H9 (cell line): Measurements from ENCODE around the gene MOV10L1. TPM values are rescaled to one million over a fixed set of nuclear protein-coding genes. Genes with fewer than 3 reads are reported as not detected.

Experiments
- DNase-seq: peaks from one replicate; pipeline ENCODE4 v3.0.0-alpha.2; 2017
- H2AFZ ChIP-seq: one replicate; pipeline ENCODE4 v1.6.1; 2013; ENCODE audit warnings: mild to moderate bottlenecking, low read length, control low read depth, moderate library complexity
- H2AK5ac ChIP-seq: 2 replicates; pipeline ENCODE4 v1.6.1; 2013; ENCODE audit warnings: low read length, control low read depth, mixed read lengths; ENCODE audit not compliant: insufficient read length
- H2BK120ac ChIP-seq: one replicate; pipeline ENCODE4 v1.6.1; 2013; ENCODE audit warnings: low read depth, mild to moderate bottlenecking, low read length, control low read depth, inconsistent platforms; ENCODE audit not compliant: poor library complexity, severe bottlenecking
- H2BK12ac ChIP-seq: 2 replicates; pipeline ENCODE4 v1.6.1; 2013; ENCODE audit warnings: low read length, control low read depth, mixed read lengths, low read depth; ENCODE audit not compliant: insufficient read length
- H2BK15ac ChIP-seq: 2 replicates; pipeline ENCODE4 v1.6.1; 2013; ENCODE audit warnings: low read depth, low read length, control low read depth
- H2BK20ac ChIP-seq: one replicate; pipeline ENCODE4 v1.6.1; 2013; ENCODE audit warnings: low read depth, mild to moderate bottlenecking, low read length, control low read depth, inconsistent platforms; ENCODE audit not compliant: poor library complexity, severe bottlenecking
- H2BK5ac ChIP-seq: 2 replicates; pipeline ENCODE4 v1.6.1; 2013; ENCODE audit warnings: low read length, control low read depth, mixed read lengths; ENCODE audit not compliant: insufficient read length
- H3K14ac ChIP-seq: 2 replicates; pipeline ENCODE4 v1.6.1; 2013; ENCODE audit warnings: low read length, control low read depth; ENCODE audit not compliant: insufficient read depth
- H3K18ac ChIP-seq: 2 replicates; pipeline ENCODE4 v1.6.1; 2013; ENCODE audit warnings: low read depth, mild to moderate bottlenecking, mixed read lengths, low read length, control low read depth; ENCODE audit not compliant: insufficient read length
- H3K23ac ChIP-seq: 2 replicates; pipeline ENCODE4 v1.6.1; 2013; ENCODE audit warnings: low read length, control low read depth, mixed read lengths, low read depth; ENCODE audit not compliant: insufficient read length
- H3K23me2 ChIP-seq: 2 replicates; pipeline ENCODE4 v1.6.1; 2013; ENCODE audit warnings: low read depth, mild to moderate bottlenecking, mixed read lengths, low read length, control low read depth; ENCODE audit not compliant: insufficient read length, poor library complexity, severe bottlenecking
- H3K27ac ChIP-seq: 2 replicates; pipeline ENCODE4 v1.5.1; 2013; ENCODE audit warnings: low read length, control low read depth, mixed read lengths, low read depth; ENCODE audit not compliant: insufficient read length
- H3K27me3 ChIP-seq: 2 replicates; pipeline ENCODE4 v1.6.1; 2013; ENCODE audit warnings: low read length, control low read depth, inconsistent platforms; ENCODE audit not compliant: insufficient read depth
- H3K4ac ChIP-seq: 2 replicates; pipeline ENCODE4 v1.6.1; 2013; ENCODE audit warnings: low read depth, mild to moderate bottlenecking, control low read depth, inconsistent platforms, low read length, moderate library complexity
- H3K4me1 ChIP-seq: 2 replicates; pipeline ENCODE4 v1.6.1; 2013; ENCODE audit warnings: low read length, control low read depth, inconsistent platforms; ENCODE audit not compliant: insufficient read depth
- H3K4me2 ChIP-seq: 2 replicates; pipeline ENCODE4 v1.6.1; 2013; ENCODE audit warnings: low read length, control low read depth, mixed read lengths; ENCODE audit not compliant: insufficient read length, insufficient read depth
- H3K56ac ChIP-seq: 2 replicates; pipeline ENCODE4 v1.6.1; 2013; ENCODE audit warnings: low read depth, mild to moderate bottlenecking, mixed read lengths, low read length, control low read depth; ENCODE audit not compliant: insufficient read length
- H3K79me1 ChIP-seq: 2 replicates; pipeline ENCODE4 v1.6.1; 2013; ENCODE audit warnings: low read depth, mild to moderate bottlenecking, moderate library complexity, low read length, control low read depth, inconsistent platforms; ENCODE audit not compliant: insufficient read depth, poor library complexity, severe bottlenecking
- H3K79me2 ChIP-seq: 2 replicates; pipeline ENCODE4 v1.6.1; 2013; ENCODE audit warnings: low read length, control low read depth, inconsistent platforms; ENCODE audit not compliant: insufficient read depth
- H3K9ac ChIP-seq: 2 replicates; pipeline ENCODE4 v1.6.1; 2013; ENCODE audit warnings: low read length, control low read depth, mixed read lengths; ENCODE audit not compliant: insufficient read length; ENCODE audit errors: extremely low read depth
- H3K9me3 ChIP-seq: one replicate; pipeline ENCODE4 v1.6.1; 2013; ENCODE audit warnings: low read depth, low read length, inconsistent platforms; ENCODE audit not compliant: control insufficient read depth
- H3T11ph ChIP-seq: one replicate; pipeline ENCODE4 v1.6.1; 2013; ENCODE audit warnings: mild to moderate bottlenecking, low read length, control low read depth, inconsistent platforms
- H4K20me1 ChIP-seq: one replicate; pipeline ENCODE4 v1.6.1; 2013; ENCODE audit not compliant: control insufficient read depth, insufficient read length, insufficient read depth
- H4K5ac ChIP-seq: 2 replicates; pipeline ENCODE4 v1.6.1; 2013; ENCODE audit warnings: low read depth, mild to moderate bottlenecking, mixed read lengths, low read length, control low read depth; ENCODE audit not compliant: insufficient read length
- H4K8ac ChIP-seq: replicated peaks from 2 replicates; pipeline ENCODE4 v1.6.1; 2013; ENCODE audit warnings: low read length, control low read depth, mixed read lengths, low read depth; ENCODE audit not compliant: insufficient read length
- H4K91ac ChIP-seq: 2 replicates; pipeline ENCODE4 v1.6.1; 2013; ENCODE audit warnings: low read depth, mild to moderate bottlenecking, moderate library complexity, mixed read lengths, low read length, control low read depth; ENCODE audit not compliant: insufficient read length
- H3K27ac Mint-ChIP-seq, 3 experiments: 2 replicates in 2 of 3; 3 replicates in 1 of 3; pipeline ENCODE4 v1.8.0; 2020 to 2021; ENCODE audit warnings: mixed read lengths in 3 of 3, mild to moderate bottlenecking in 1 of 3, moderate library complexity in 1 of 3
- H3K27me3 Mint-ChIP-seq: 2 replicates; pipeline ENCODE4 v1.8.0; 2021; ENCODE audit warnings: low read depth, mild to moderate bottlenecking, moderate library complexity, mixed read lengths
- H3K36me3 Mint-ChIP-seq, 3 experiments: 2 replicates in 2 of 3; 3 replicates in 1 of 3; pipeline ENCODE4 v1.8.0; 2020 to 2021; ENCODE audit warnings: low read depth in 3 of 3, mixed read lengths in 3 of 3; ENCODE audit not compliant: insufficient read depth in 1 of 3
- H3K4me1 Mint-ChIP-seq, 2 experiments: 2 replicates each; pipeline ENCODE4 v1.8.0; 2020; ENCODE audit warnings: mixed read lengths in 2 of 2
- H3K4me3 Mint-ChIP-seq, 2 experiments: 2 replicates in 1 of 2; 3 replicates in 1 of 2; pipeline ENCODE4 v1.8.0; 2020 to 2021; ENCODE audit warnings: mild to moderate bottlenecking in 2 of 2, mixed read lengths in 2 of 2, moderate library complexity in 1 of 2
- H3K9me3 Mint-ChIP-seq, 2 experiments: 2 replicates in 1 of 2; 3 replicates in 1 of 2; pipeline ENCODE4 v1.8.0; 2020; ENCODE audit warnings: mild to moderate bottlenecking in 2 of 2, mixed read lengths in 2 of 2, moderate library complexity in 1 of 2
- WGBS: extraction: QIAGEN DNeasy Blood & Tissue Kit; methylation state at CpG from one replicate; pipeline ENCODE4 v1.1.7; 2013; ENCODE audit warnings: missing lambda C conversion rate, low lambda C conversion rate, mixed read lengths; ENCODE audit not compliant: insufficient read length; ENCODE audit errors: extremely low coverage; 5-methylcytosine and 5-hydroxymethylcytosine counted together
- total RNA-seq: library from RNA; stranded (reverse); gene quantifications from 2 replicates; pipeline ENCODE4 v1.2.1, GENCODE V29; 2021
- TF ChIP-seq, protein P1 (sequence below): fragments of 200-600 bp; sonication (generic); conservative IDR thresholded peaks from 3 replicates; pipeline ENCODE4 v1.8.0; 2021; ENCODE audit warnings: antibody characterized with exemption, mild to moderate bottlenecking

Gene MOV10L1
- total RNA-seq, 1 experiment from 2014 or later, result not detected

DNA sequence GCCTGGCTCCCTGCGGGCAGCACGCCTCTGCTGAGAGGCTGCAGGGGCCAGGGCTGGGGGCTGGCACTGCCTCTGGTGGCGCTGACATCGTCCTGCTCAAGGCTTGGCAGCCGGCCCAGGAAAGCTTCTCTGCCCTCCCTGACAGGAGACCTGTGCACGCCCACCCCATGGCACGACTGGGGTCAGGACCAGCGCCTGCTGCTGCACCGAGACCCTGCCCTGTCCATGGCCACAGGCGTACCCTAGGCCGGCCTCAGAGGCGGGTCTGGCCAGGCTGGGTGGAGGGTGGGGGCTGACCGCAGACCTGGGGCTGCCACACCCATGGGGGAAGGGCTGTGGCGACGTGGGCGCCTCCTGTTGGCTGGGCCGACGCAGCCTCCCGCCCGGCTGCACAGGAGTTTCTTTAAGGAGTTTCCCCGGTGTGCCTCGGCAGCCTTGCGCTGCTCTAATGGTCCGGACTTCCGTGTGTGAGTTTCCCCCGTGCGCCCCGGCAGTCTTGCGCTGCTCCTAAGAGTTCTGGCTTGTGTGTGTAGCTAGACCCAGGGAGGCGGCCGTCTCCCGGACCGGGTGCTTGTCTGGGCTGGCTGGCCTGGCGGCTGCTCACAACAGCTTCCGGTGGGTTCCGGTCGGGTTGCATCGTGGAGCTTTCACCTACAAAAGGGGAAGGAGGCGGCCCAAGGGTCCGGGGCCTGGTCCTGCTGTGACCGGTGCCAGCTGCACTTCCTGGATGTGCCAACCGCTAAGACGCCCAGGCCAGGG is 100.6 kb downstream of the MOV10L1 start:
- H2AFZ ChIP-seq, result no peak overlapping the region
- no peak overlapping the region for H2BK20ac ChIP-seq
- H2AK5ac ChIP-seq, result no peak overlapping the region
- Mint-ChIP-seq H3K9me3 (no peaks in the 10 kb centered on the region), H3K4me1 (peaks cover 7 to 22% of the 10 kb centered on the region in 2 experiments), H3K4me3 (peak overlapping the region; percentile 29 to 34; a peak in 3 of 5 replicates), H3K27me3 (no peaks in the 10 kb centered on the region; the same call in 1 of the 2 replicates), H3K27ac (no peak overlapping the region), H3K36me3 (peaks cover 6 to 11% (median 7%) of the 10 kb centered on the region in 3 experiments)
- no peaks in the 10 kb centered on the region for H3K9me3 ChIP-seq
- no peak overlapping the region for H2BK120ac ChIP-seq
- no peaks in the 10 kb centered on the region for H3K4me1 ChIP-seq
- peaks cover 5% of the 10 kb centered on the region; the same call in 1 of the 2 replicates for H3K79me2 ChIP-seq
- H2BK12ac ChIP-seq, result no peak overlapping the region
- no peak overlapping the region for H3K4me2 ChIP-seq
- no peak overlapping the region for H4K5ac ChIP-seq
- no peaks in the 10 kb centered on the region for H3K27me3 ChIP-seq
- peaks cover 8% of the 10 kb centered on the region for H3K23me2 ChIP-seq
- H3K4ac ChIP-seq, result no peak overlapping the region
- no peak overlapping the region for H3K14ac ChIP-seq
- H4K20me1 ChIP-seq, result no peaks in the 10 kb centered on the region
- H4K8ac ChIP-seq, result no peak overlapping the region
- H3K56ac ChIP-seq, result no peak overlapping the region
- WGBS, result no CpG with 5 or more reads among the region's 43 CpGs
- H2BK15ac ChIP-seq, result no peak overlapping the region
- H3K9ac ChIP-seq, result no peak overlapping the region
- H3K18ac ChIP-seq, result no peak overlapping the region
- no peak overlapping the region for H3K23ac ChIP-seq
- no peak overlapping the region for H3T11ph ChIP-seq
- TF ChIP-seq, protein P1, sequence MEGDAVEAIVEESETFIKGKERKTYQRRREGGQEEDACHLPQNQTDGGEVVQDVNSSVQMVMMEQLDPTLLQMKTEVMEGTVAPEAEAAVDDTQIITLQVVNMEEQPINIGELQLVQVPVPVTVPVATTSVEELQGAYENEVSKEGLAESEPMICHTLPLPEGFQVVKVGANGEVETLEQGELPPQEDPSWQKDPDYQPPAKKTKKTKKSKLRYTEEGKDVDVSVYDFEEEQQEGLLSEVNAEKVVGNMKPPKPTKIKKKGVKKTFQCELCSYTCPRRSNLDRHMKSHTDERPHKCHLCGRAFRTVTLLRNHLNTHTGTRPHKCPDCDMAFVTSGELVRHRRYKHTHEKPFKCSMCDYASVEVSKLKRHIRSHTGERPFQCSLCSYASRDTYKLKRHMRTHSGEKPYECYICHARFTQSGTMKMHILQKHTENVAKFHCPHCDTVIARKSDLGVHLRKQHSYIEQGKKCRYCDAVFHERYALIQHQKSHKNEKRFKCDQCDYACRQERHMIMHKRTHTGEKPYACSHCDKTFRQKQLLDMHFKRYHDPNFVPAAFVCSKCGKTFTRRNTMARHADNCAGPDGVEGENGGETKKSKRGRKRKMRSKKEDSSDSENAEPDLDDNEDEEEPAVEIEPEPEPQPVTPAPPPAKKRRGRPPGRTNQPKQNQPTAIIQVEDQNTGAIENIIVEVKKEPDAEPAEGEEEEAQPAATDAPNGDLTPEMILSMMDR, result peak; percentile 57
- no peak overlapping the region for H3K27ac ChIP-seq
- H4K91ac ChIP-seq, result no peak overlapping the region
- H2BK5ac ChIP-seq, result no peak overlapping the region
- DNase-seq, result peak; percentile 84
- H3K79me1 ChIP-seq, result no peaks in the 10 kb centered on the region
